ENCODE results near the gene CINP.
A peak's percentile ranks its signal among the peaks of the same experiment; 100 is the strongest.

Gene CINP

GRCh38 chr14:102374264-102374663, 11.6 kb upstream of the CINP start:
- no peaks in the 10 kb centered on the region for H3K36me3 ChIP-seq (replicated peaks; ENCODE audit: insufficient read depth, low read length)
- no peak overlapping the region for H3K27ac ChIP-seq (ENCODE audit: low read length)
- H3K79me2 ChIP-seq (ENCODE audit: low read length): no peaks in the 10 kb centered on the region
- H3K4me3 ChIP-seq (ENCODE audit: low read length): no peak overlapping the region
- no peaks in the 10 kb centered on the region for H3K27me3 ChIP-seq (replicated peaks; ENCODE audit: insufficient read depth, low read length)
- H3K9me3 ChIP-seq (replicated peaks; ENCODE audit: insufficient read depth, low read length): no peaks in the 10 kb centered on the region
- H3K9me2 ChIP-seq (replicated peaks; ENCODE audit: insufficient read depth, low read length): no peaks in the 10 kb centered on the region
- H4K20me1 ChIP-seq (ENCODE audit: insufficient read depth, low read length): no peaks in the 10 kb centered on the region
- no peaks in the 10 kb centered on the region for H3F3A ChIP-seq (ENCODE audit: insufficient read depth, low read length)
- no peak for DNase-seq
- no peak overlapping the region for H3K4me2 ChIP-seq (ENCODE audit: low read depth, low read length)
- no peak overlapping the region for H2AFZ ChIP-seq (ENCODE audit: low read length)
- H3K4me1 ChIP-seq (ENCODE audit: low read length): no peaks in the 10 kb centered on the region
- TF ChIP-seq CTCF (IDR thresholded peaks at IDR 0.05; ENCODE audit: low read length) (no peak), EZH2phosphoT487 (IDR thresholded peaks at IDR 0.05; ENCODE audit: low read length) (no peak), EZH2 (optimal IDR thresholded peaks at IDR 0.05; ENCODE audit: low read depth, low read length) (no peak)
- no peak overlapping the region for H3K9ac ChIP-seq (ENCODE audit: low read length)

GRCh38 chr14:102373110-102373509, 10.4 kb upstream of the CINP start:
- Histone ChIP-seq H3K27ac (ENCODE audit: low read length) (peak overlapping the region; percentile 37; the same call in 1 of the 2 replicates), H3K4me2 (ENCODE audit: low read depth, low read length) (no peak overlapping the region), H3K4me3 (ENCODE audit: low read length) (no peak overlapping the region), H3K27me3 (replicated peaks; ENCODE audit: insufficient read depth, low read length) (no peaks in the 10 kb centered on the region), H3K36me3 (replicated peaks; ENCODE audit: insufficient read depth, low read length) (no peaks in the 10 kb centered on the region), H3F3A (ENCODE audit: insufficient read depth, low read length) (no peaks in the 10 kb centered on the region), H3K4me1 (ENCODE audit: low read length) (no peaks in the 10 kb centered on the region), H4K20me1 (ENCODE audit: insufficient read depth, low read length) (no peaks in the 10 kb centered on the region), H3K9me3 (replicated peaks; ENCODE audit: insufficient read depth, low read length) (no peaks in the 10 kb centered on the region), H3K9me2 (replicated peaks; ENCODE audit: insufficient read depth, low read length) (no peaks in the 10 kb centered on the region), H3K79me2 (ENCODE audit: low read length) (no peaks in the 10 kb centered on the region), H3K9ac (ENCODE audit: low read length) (no peak overlapping the region), H2AFZ (ENCODE audit: low read length) (no peak overlapping the region)
- peak; percentile 27 for DNase-seq
- TF ChIP-seq EZH2 (optimal IDR thresholded peaks at IDR 0.05; ENCODE audit: low read depth, low read length) (no peak), EZH2phosphoT487 (IDR thresholded peaks at IDR 0.05; ENCODE audit: low read length) (no peak), CTCF (IDR thresholded peaks at IDR 0.05; ENCODE audit: low read length) (no peak)

GRCh38 chr14:102371361-102371760, 8.7 kb upstream of the CINP start:
- no peaks in the 10 kb centered on the region for H3K4me1 ChIP-seq (ENCODE audit: low read length)
- H3K9ac ChIP-seq (ENCODE audit: low read length): no peak overlapping the region
- no peak overlapping the region for H3K4me2 ChIP-seq (ENCODE audit: low read depth, low read length)
- no peaks in the 10 kb centered on the region for H3K79me2 ChIP-seq (ENCODE audit: low read length)
- no peak overlapping the region for H2AFZ ChIP-seq (ENCODE audit: low read length)
- DNase-seq: no peak
- H3K9me2 ChIP-seq (replicated peaks; ENCODE audit: insufficient read depth, low read length): no peaks in the 10 kb centered on the region
- no peaks in the 10 kb centered on the region for H3K9me3 ChIP-seq (replicated peaks; ENCODE audit: insufficient read depth, low read length)
- no peaks in the 10 kb centered on the region for H3K36me3 ChIP-seq (replicated peaks; ENCODE audit: insufficient read depth, low read length)
- no peak overlapping the region for H3K27ac ChIP-seq (ENCODE audit: low read length)
- TF ChIP-seq CTCF (IDR thresholded peaks at IDR 0.05; ENCODE audit: low read length) (no peak), EZH2phosphoT487 (IDR thresholded peaks at IDR 0.05; ENCODE audit: low read length) (no peak), EZH2 (optimal IDR thresholded peaks at IDR 0.05; ENCODE audit: low read depth, low read length) (no peak)
- no peak overlapping the region for H3K4me3 ChIP-seq (ENCODE audit: low read length)
- no peaks in the 10 kb centered on the region for H3K27me3 ChIP-seq (replicated peaks; ENCODE audit: insufficient read depth, low read length)
- no peaks in the 10 kb centered on the region for H3F3A ChIP-seq (ENCODE audit: insufficient read depth, low read length)
- H4K20me1 ChIP-seq (ENCODE audit: insufficient read depth, low read length): no peaks in the 10 kb centered on the region
